Kidney (tissue), 14 donors: ENCODE data around the gene IL25. TPM values are rescaled to one million over a fixed set of nuclear protein-coding genes. Genes with fewer than 3 reads are reported as not detected.

ENCODE experiments used
- DNase-seq, 5 donors: peaks; one replicate each; pipeline ENCODE4 v3.0.0-alpha.2; 2013 to 2020
- FAIRE-seq: peaks from 2 replicates; lab custom pipeline; 2012; peaks lifted over from hg19 to GRCh38; lab: Jason Lieb, UNC
- H3K27ac ChIP-seq, 2 donors: one replicate each; pipeline ENCODE4 v1.7.0; 2013; ENCODE audit warnings: low read depth in 2 of 2, low read length in 2 of 2, inconsistent platforms in 1 of 2
- H3K27me3 ChIP-seq: one replicate; pipeline ENCODE4 v1.7.1; 2013; ENCODE audit warnings: low read length, inconsistent platforms; ENCODE audit not compliant: control insufficient read depth, insufficient read depth
- H3K36me3 ChIP-seq, 3 donors: one replicate each; pipeline versions ENCODE4 v1.7.0 to v1.7.1; 2013; ENCODE audit warnings: low read length in 3 of 3, control low read depth in 1 of 3, inconsistent platforms in 1 of 3; ENCODE audit not compliant: insufficient read depth in 3 of 3, control insufficient read depth in 2 of 3
- H3K4me1 ChIP-seq, 3 donors: one replicate each; pipeline versions ENCODE4 v1.7.0 to v1.7.1; 2013; ENCODE audit warnings: low read length in 3 of 3, inconsistent platforms in 1 of 3, low read depth in 1 of 3; ENCODE audit not compliant: control insufficient read depth in 2 of 3, insufficient read depth in 2 of 3
- H3K4me3 ChIP-seq, 3 donors: one replicate each; pipeline versions ENCODE4 v1.7.0 to v1.8.1; 2013; ENCODE audit warnings: low read length in 3 of 3, control low read depth in 1 of 3, inconsistent platforms in 1 of 3
- H3K9ac ChIP-seq, 3 donors: one replicate each; pipeline versions ENCODE4 v1.7.0 to v1.7.1; 2013; ENCODE audit warnings: low read length in 3 of 3, control low read depth in 1 of 3, inconsistent platforms in 1 of 3
- H3K9me3 ChIP-seq, 3 donors: one replicate each; pipeline versions ENCODE4 v1.7.0 to v1.7.1; 2013; ENCODE audit warnings: low read length in 3 of 3, control low read depth in 1 of 3, inconsistent platforms in 1 of 3; ENCODE audit not compliant: control insufficient read depth in 2 of 3, insufficient read depth in 1 of 3
- intact Hi-C: fragments of 100-400 bp; cut with DNase I; formaldehyde crosslinking; loops from one replicate; pipeline ENCODE4 v1.11.1; 2022
- polyA plus RNA-seq: library from polyadenylated mRNA; stranded (reverse); fragments of 350-450 nt; fragmentation: Illumina TruSeq; extraction: RNeasy Lipid Tissue Mini Kit (QIAGEN cat#74804); gene quantifications from one replicate; pipeline ENCODE4 v1.2.3, GENCODE V29; 2014; ENCODE audit warnings: low read depth, low replicate concordance; ENCODE audit not compliant: insufficient read depth
- total RNA-seq: library from RNA; stranded (reverse); fragmentation: NEBNext Ultra II Directional; extraction: Animal tissue kit (Norgen Biotek cat#: 25700); gene quantifications from one replicate; pipeline ENCODE4 v1.2.1, GENCODE V29; 2021
- TF ChIP-seq, protein P1 (sequence below): IDR thresholded peaks from 3 replicates; pipeline ENCODE4 v1.5.1; 2012; ENCODE audit warnings: mild to moderate bottlenecking, moderate library complexity, borderline replicate concordance; ENCODE audit not compliant: insufficient read depth; ENCODE audit errors: extremely low read depth
- donor health status: control.
- donor health status: control.
- donor health status: control.
- donor health status: control.
- donor health status: control.
- donor health status: DM: yes; HTN: yes; CAD: no.
- donor health status: Normal renal cell carcinoma (clear cell type).

The IL25 gene
- total and polyA plus RNA-seq, 2 donors from 2014 or later: not detected

DNA sequence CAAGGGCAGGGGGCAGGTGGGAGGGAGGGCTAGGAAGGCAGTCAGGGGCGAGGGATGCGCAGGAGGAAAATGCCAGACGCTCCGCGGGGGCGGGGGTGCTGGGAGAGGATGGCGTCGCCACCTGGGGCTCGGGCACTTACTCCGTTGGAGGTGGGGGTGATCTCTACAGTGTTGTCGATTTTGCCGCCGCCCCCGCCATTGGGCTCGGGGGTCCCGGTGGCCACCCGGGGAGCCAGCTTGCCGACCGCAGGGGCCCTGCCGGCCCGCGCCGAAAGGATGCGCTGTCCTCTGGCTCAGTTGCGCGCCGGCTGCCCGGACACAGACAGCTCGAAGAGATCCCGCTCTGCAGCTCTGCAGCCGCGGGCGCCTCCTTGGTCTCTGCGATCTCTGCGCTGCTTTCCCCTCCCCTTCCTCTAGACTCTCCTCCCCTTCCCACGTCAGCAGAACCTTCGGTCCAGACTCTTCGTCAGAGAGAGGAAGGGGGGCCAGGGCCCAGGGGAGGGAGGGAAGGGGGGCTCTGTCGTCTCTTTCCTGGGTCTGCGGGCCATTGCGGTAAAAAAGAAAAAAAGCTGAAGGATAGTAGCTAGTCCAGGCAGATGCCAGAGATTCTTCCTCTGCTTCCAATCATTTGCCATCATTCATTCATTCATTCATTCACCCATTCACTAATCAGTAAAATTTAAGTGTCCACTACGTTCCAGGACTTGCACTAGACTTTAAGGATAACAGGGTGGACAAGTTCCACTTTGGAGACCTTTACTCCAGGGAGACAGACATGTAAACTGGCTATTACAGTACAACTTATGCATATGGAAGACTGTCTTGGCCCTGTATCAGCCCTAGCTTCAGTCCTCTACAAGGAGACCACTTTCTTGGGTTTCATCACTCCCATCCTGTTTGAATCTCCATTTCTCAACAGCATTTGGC lies 19.8 kb upstream of the IL25 start, which contains the start of gene SLC22A17:
TSS of gene SLC22A17 (minus strand) at position 382 of the 927 bp plus-strand sequence.
- Histone ChIP-seq H3K27ac (no peak within 1 kb of the TSS), H3K9me3 (no peaks in the 10 kb centered on the region), H3K4me1 (peaks cover 0 to 7% (median 0%) of the 10 kb centered on the region in 3 donors), H3K4me3 (peak within 1 kb of the TSS; percentile 44 to 73 (median 66)), H3K9ac (peak within 1 kb of the TSS; percentile 20 to 68 (median 39)), H3K27me3 (no peaks in the 10 kb centered on the region), H3K36me3 (no peaks in the 10 kb centered on the region)
- intact Hi-C loops: no loop called here
- TF ChIP-seq, protein P1, sequence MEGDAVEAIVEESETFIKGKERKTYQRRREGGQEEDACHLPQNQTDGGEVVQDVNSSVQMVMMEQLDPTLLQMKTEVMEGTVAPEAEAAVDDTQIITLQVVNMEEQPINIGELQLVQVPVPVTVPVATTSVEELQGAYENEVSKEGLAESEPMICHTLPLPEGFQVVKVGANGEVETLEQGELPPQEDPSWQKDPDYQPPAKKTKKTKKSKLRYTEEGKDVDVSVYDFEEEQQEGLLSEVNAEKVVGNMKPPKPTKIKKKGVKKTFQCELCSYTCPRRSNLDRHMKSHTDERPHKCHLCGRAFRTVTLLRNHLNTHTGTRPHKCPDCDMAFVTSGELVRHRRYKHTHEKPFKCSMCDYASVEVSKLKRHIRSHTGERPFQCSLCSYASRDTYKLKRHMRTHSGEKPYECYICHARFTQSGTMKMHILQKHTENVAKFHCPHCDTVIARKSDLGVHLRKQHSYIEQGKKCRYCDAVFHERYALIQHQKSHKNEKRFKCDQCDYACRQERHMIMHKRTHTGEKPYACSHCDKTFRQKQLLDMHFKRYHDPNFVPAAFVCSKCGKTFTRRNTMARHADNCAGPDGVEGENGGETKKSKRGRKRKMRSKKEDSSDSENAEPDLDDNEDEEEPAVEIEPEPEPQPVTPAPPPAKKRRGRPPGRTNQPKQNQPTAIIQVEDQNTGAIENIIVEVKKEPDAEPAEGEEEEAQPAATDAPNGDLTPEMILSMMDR: no peak
- FAIRE-seq (no peak), DNase-seq (peak; percentile 89 to 97 (median 93))

DNA sequence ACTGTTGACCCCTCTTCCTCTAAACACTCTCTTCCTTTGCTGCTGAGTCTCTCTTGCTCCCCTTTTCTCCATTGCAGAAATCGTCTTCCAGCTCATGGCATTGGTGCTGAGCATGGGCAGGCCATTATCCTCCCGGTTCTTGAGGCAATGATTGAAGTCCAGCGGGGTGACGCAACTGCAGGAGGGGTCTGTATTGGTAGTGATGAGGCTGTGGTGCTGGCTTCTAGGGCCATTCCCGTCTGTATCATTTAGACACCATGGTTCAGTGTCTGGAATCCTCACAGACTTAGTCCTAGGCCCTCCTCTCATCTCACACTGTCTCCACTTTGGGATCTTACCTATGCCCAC lies 19.2 kb upstream of the IL25 start:
- Histone ChIP-seq H3K4me1 (peaks cover 0 to 7% (median 0%) of the 10 kb centered on the region in 3 donors), H3K9me3 (no peaks in the 10 kb centered on the region), H3K4me3 (no peak overlapping the region), H3K9ac (peak overlapping the region in 2 of 3 donors; percentile 39 to 68), H3K27me3 (no peaks in the 10 kb centered on the region), H3K36me3 (peaks cover 0 to 2% (median 0%) of the 10 kb centered on the region in 3 donors), H3K27ac (no peak overlapping the region)
- TF ChIP-seq, protein P1: no peak
- intact Hi-C loops: no loop called here
- no peak for DNase-seq
- no peak for FAIRE-seq

DNA sequence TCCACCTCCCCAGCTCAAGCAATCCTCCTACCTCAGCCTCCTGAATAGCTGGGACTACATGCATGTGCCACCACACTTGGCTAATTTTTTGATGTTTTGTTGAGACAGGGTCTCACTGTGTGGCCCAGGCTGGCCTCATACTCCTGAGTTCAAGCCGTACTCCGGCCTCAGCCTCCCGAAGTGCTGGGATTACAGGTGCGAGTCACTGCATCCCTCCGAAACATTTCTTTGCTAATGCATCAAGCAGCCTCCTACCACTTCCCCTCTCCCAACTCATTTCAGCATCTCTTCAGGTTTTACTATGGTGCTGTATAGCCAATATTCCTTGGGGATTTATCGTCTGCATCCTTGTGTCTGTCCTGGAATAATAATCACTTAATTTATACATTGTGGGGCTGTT lies 17.6 kb upstream of the IL25 start:
- Histone ChIP-seq H3K36me3 (peaks cover 0 to 2% (median 0%) of the 10 kb centered on the region in 3 donors), H3K27me3 (no peaks in the 10 kb centered on the region), H3K27ac (no peak overlapping the region), H3K9ac (no peak overlapping the region), H3K4me1 (peaks cover 0 to 7% (median 0%) of the 10 kb centered on the region in 3 donors), H3K4me3 (no peak overlapping the region), H3K9me3 (no peaks in the 10 kb centered on the region)
- intact Hi-C loops: no loop called here
- DNase-seq (no peak), FAIRE-seq (no peak)
- TF ChIP-seq, protein P1: no peak
